Spleen (tissue), 7 donors: ENCODE results near the gene HTR4.

Experiments used
- CTCF ChIP-seq, 11 experiments: fragments of 200-600 bp in 7 of 11; fragments of 450-650 bp in 4 of 11; sonication (generic) in 4 of 11; IDR thresholded peaks in 8 of 11; conservative IDR thresholded peaks in 3 of 11; 1 replicate in 7 of 11; 2 replicates in 4 of 11; pipeline versions ENCODE4 v1.4.0 to v1.8.0; 2016 to 2021; ENCODE audit warnings: antibody characterized with exemption in 11 of 11, inconsistent platforms in 4 of 11, mild to moderate bottlenecking in 1 of 11
- POLR2AphosphoS5 ChIP-seq, 3 donors: sonication (generic); formaldehyde crosslinking; IDR thresholded peaks; one replicate each; pipeline ENCODE4 v1.5.1; 2017; ENCODE audit warnings: antibody characterized with exemption in 3 of 3
- donor health status: DM: no; HTN: no; CAD: no; lungs with moderate emphysema.
- donor health status: DM: no; HTN: no; CAD: no.
- donor health status: DM: no; HTN: no; CAD: no.

- TF ChIP-seq CTCF (IDR thresholded peaks at IDR 0.05 in 8 of 11, conservative IDR thresholded peaks at IDR 0.05 in 3 of 11), result no peak
- no peak for TF ChIP-seq POLR2AphosphoS5 (IDR thresholded peaks at IDR 0.05)
Observed at GRCh38 chr5:148491015-148491792, 163.1 kb downstream of the HTR4 start.
